HCT116 (cell line): ENCODE results near the gene HOXB8.
A peak's percentile ranks its signal among the peaks of the same experiment; 100 is the strongest.

Source experiments
- JUND ChIP-seq: IDR thresholded peaks from 2 replicates; pipeline ENCODE4 v1.6.1; 2012
- RAD21 ChIP-seq: IDR thresholded peaks from 2 replicates; pipeline ENCODE4 v1.6.1; 2012; ENCODE audit warnings: low read depth, mild to moderate bottlenecking
- TCF7L2 ChIP-seq: IDR thresholded peaks from 2 replicates; pipeline ENCODE4 v1.7.0; 2011; ENCODE audit warnings: borderline replicate concordance, inconsistent platforms; ENCODE audit not compliant: insufficient read depth, insufficient read length; ENCODE audit errors: extremely low read depth
- ZNF274 ChIP-seq: fragments of 200-500 bp; sonication (Bioruptor generic); IDR thresholded peaks from 2 replicates; pipeline ENCODE4 v1.6.1; 2014; ENCODE audit warnings: mild to moderate bottlenecking, low read depth, low read length, inconsistent platforms
- TF ChIP-seq, protein P1 (sequence below), 3 experiments: fragments of 200-600 bp in 1 of 3; sonication (generic) in 1 of 3; IDR thresholded peaks in 2 of 3; conservative IDR thresholded peaks in 1 of 3; 2 replicates each; pipeline ENCODE4 v1.5.1; 2012 to 2017; ENCODE audit warnings: low read depth in 2 of 3, low read length in 2 of 3, antibody characterized with exemption in 1 of 3, borderline replicate concordance in 1 of 3, control low read depth in 1 of 3, mild to moderate bottlenecking in 1 of 3, mixed read lengths in 1 of 3, mixed run types in 1 of 3, moderate library complexity in 1 of 3; ENCODE audit not compliant: insufficient read depth in 1 of 3

DNA sequence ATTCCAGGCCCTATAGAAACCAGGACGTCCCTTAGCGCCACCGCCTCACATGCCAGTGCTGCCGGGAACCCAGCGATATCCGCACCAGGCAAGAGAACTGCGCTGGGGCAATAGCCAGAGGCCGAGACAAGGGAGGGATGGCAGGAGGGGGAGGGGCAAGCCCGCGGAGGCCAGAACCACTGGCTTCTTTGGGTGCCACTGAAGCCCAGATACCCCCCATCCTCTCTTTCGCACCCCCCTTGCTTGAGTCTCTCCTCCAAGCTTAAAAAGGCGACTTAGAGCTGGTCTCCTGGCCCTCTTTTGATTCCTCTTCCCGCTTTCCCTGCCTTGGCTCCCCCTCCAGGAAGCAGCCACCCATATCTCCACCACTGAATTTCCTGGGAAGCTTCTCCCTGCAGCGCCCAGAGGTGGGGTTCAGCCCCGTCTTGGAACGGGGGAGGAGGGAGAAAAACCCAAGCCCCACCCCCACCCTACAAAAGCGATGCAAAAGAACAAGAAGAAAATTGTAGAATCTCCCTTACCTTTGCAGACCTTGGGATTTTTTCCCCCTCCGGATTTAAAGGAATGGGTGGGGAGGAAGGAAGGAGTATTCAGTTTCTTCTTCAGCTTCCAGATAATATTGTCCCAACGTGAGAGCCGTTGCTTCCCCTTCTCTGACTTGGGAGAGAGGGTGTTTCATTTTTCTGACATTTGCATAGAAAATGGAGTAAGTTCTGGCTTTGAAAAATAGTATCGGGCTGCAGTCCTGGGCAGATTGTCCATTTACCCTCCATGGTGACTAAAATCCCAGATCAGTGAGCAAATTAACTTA is 10.9 kb downstream of the HOXB8 start:
- TF ChIP-seq, protein P1, sequence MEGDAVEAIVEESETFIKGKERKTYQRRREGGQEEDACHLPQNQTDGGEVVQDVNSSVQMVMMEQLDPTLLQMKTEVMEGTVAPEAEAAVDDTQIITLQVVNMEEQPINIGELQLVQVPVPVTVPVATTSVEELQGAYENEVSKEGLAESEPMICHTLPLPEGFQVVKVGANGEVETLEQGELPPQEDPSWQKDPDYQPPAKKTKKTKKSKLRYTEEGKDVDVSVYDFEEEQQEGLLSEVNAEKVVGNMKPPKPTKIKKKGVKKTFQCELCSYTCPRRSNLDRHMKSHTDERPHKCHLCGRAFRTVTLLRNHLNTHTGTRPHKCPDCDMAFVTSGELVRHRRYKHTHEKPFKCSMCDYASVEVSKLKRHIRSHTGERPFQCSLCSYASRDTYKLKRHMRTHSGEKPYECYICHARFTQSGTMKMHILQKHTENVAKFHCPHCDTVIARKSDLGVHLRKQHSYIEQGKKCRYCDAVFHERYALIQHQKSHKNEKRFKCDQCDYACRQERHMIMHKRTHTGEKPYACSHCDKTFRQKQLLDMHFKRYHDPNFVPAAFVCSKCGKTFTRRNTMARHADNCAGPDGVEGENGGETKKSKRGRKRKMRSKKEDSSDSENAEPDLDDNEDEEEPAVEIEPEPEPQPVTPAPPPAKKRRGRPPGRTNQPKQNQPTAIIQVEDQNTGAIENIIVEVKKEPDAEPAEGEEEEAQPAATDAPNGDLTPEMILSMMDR (IDR thresholded peaks at IDR 0.05 in 2 of 3, conservative IDR thresholded peaks at IDR 0.05 in 1 of 3; ENCODE audit: borderline replicate concordance in 1 of 3, insufficient read depth in 1 of 3, low read depth in 2 of 3, low read length in 2 of 3) = peak in 1 of 3 experiments; percentile 18; a peak in 2 of 6 replicates
- no peak for TF ChIP-seq RAD21
- no peak for TF ChIP-seq JUND
- TF ChIP-seq TCF7L2 = no peak
- TF ChIP-seq ZNF274 = no peak
